SK-N-SH (cell line): Measurements from ENCODE around the gene OBSL1. TPM values are rescaled to one million over a fixed set of nuclear protein-coding genes. Genes with fewer than 3 reads are reported as not detected.
A peak's percentile ranks its signal among the peaks of the same experiment; 100 is the strongest.

Source experiments
- CTCF ChIA-PET: fragments of 300-600, 350-600 bp; formaldehyde crosslinking; extraction: SDS; loops from one replicate; lab custom pipeline; 2021; lab: Yijun Ruan, JAX
- POLR2A ChIA-PET: fragments of 350-600 bp; sonication (Branson Sonifier 250); formaldehyde crosslinking; extraction: SDS; loops from one replicate; lab custom pipeline; 2020; ENCODE audit warnings: antibody characterized with exemption, inconsistent platforms; lab: Yijun Ruan, JAX
- DNase-seq: peaks from one replicate; pipeline ENCODE4 v3.0.0; 2012
- H2AFZ ChIP-seq: fragments of 200-600 bp; sonication (generic); 2 replicates; pipeline ENCODE4 v1.8.1; 2016; ENCODE audit warnings: antibody characterized with exemption, mild to moderate bottlenecking, low read depth
- H3F3A ChIP-seq: fragments of 200-600 bp; sonication (generic); replicated peaks from 2 replicates; pipeline ENCODE3; 2016; ENCODE audit warnings: antibody characterized with exemption, mild to moderate bottlenecking; ENCODE audit not compliant: insufficient read depth
- H3K27ac ChIP-seq, 2 experiments: fragments of 200-500 bp in 1 of 2; fragments of 200-600 bp in 1 of 2; sonication (Bioruptor generic) in 1 of 2; sonication (generic), shearing (Covaris generic) in 1 of 2; 2 replicates each; pipeline versions ENCODE4 v1.5.1 to v1.6.1; 2014 to 2016; ENCODE audit warnings: low read depth in 2 of 2, inconsistent platforms in 1 of 2, low read length in 1 of 2, mild to moderate bottlenecking in 1 of 2, mixed read lengths in 1 of 2
- H3K27me3 ChIP-seq: fragments of 200-600 bp; sonication (generic), shearing (Covaris generic); 2 replicates; pipeline ENCODE4 v1.6.1; 2016; ENCODE audit warnings: mixed run types; ENCODE audit not compliant: insufficient read depth
- H3K36me3 ChIP-seq, 2 experiments: fragments of 200-500 bp in 1 of 2; fragments of 200-600 bp in 1 of 2; sonication (Bioruptor generic) in 1 of 2; sonication (generic) in 1 of 2; replicated peaks in 1 of 2; 2 replicates each; pipeline versions ENCODE3 to v1.5.1; 2014 to 2016; ENCODE audit warnings: low read length in 1 of 2, mild to moderate bottlenecking in 1 of 2; ENCODE audit not compliant: insufficient read depth in 2 of 2, control insufficient read depth in 1 of 2
- H3K4me1 ChIP-seq, 2 experiments: fragments of 200-500 bp in 1 of 2; fragments of 200-600 bp in 1 of 2; sonication (Bioruptor generic) in 1 of 2; sonication (generic), shearing (Covaris generic) in 1 of 2; 2 replicates each; pipeline versions ENCODE4 v1.5.1 to v1.6.1; 2014 to 2016; ENCODE audit warnings: low read depth in 1 of 2, low read length in 1 of 2, mixed run types in 1 of 2; ENCODE audit not compliant: insufficient read depth in 2 of 2, control insufficient read depth in 1 of 2
- H3K4me2 ChIP-seq: fragments of 200-600 bp; sonication (generic), shearing (Covaris generic); 2 replicates; pipeline ENCODE4 v1.6.1; 2017; ENCODE audit warnings: mixed run types
- H3K4me3 ChIP-seq, 2 experiments: fragments of 200-500 bp in 1 of 2; fragments of 200-600 bp in 1 of 2; sonication (Bioruptor generic) in 1 of 2; sonication (generic), shearing (Covaris generic) in 1 of 2; 2 replicates each; pipeline versions ENCODE4 v1.5.1 to v1.8.1; 2014 to 2016; ENCODE audit warnings: low read depth in 2 of 2, inconsistent platforms in 1 of 2, low read length in 1 of 2, mild to moderate bottlenecking in 1 of 2, mixed read lengths in 1 of 2, moderate library complexity in 1 of 2
- H3K79me2 ChIP-seq: fragments of 200-600 bp; sonication (generic); 2 replicates; pipeline ENCODE4 v1.8.1; 2017; ENCODE audit warnings: mild to moderate bottlenecking; ENCODE audit not compliant: insufficient read depth
- H3K9ac ChIP-seq: fragments of 200-600 bp; sonication (generic); 2 replicates; pipeline ENCODE4 v1.6.1; 2017; ENCODE audit warnings: mixed run types
- H3K9me2 ChIP-seq: fragments of 200-600 bp; sonication (generic); 2 replicates; pipeline ENCODE4 v1.6.1; 2017; ENCODE audit warnings: mixed run types
- H3K9me3 ChIP-seq: fragments of 200-600 bp; sonication (generic); 2 replicates; pipeline ENCODE4 v1.6.1; 2017; ENCODE audit warnings: mixed run types, mild to moderate bottlenecking, moderate library complexity
- H4K20me1 ChIP-seq: fragments of 200-600 bp; sonication (generic); 2 replicates; pipeline ENCODE4 v1.6.1; 2017; ENCODE audit warnings: mild to moderate bottlenecking, mixed run types; ENCODE audit not compliant: insufficient read depth
- CHD2 ChIP-seq: fragments of 150-350 bp; IDR thresholded peaks from 2 replicates; pipeline ENCODE4 v1.6.1; 2018; ENCODE audit warnings: low read length; ENCODE audit not compliant: partially characterized antibody
- FOXJ3 ChIP-seq: sonication (generic); formaldehyde crosslinking; IDR thresholded peaks from 2 replicates; pipeline ENCODE4 v1.5.1; 2020; ENCODE audit warnings: mild to moderate bottlenecking, missing genetic modification reagents
- GABPA ChIP-seq: IDR thresholded peaks from 2 replicates; pipeline ENCODE4 v1.4.0; 2012; ENCODE audit warnings: low read depth, mild to moderate bottlenecking
- GATA2 ChIP-seq: sonication (generic); formaldehyde crosslinking; IDR thresholded peaks from 2 replicates; pipeline ENCODE4 v1.5.0; 2020; ENCODE audit warnings: mild to moderate bottlenecking, missing genetic modification reagents
- NFIC ChIP-seq: IDR thresholded peaks from 2 replicates; pipeline ENCODE4 v1.4.0; 2012; ENCODE audit warnings: borderline replicate concordance
- NRF1 ChIP-seq: IDR thresholded peaks from 2 replicates; pipeline ENCODE4 v1.6.1; 2012; ENCODE audit warnings: low read depth, mild to moderate bottlenecking, low read length
- POLR2AphosphoS5 ChIP-seq: IDR thresholded peaks from 2 replicates; pipeline ENCODE4 v1.6.1; 2012; ENCODE audit warnings: low read depth, low read length
- RCOR1 ChIP-seq: fragments of 150-350 bp; IDR thresholded peaks from 2 replicates; pipeline ENCODE4 v1.6.1; 2017; ENCODE audit warnings: antibody characterized with exemption, low read length
- TAF1 ChIP-seq: IDR thresholded peaks from 2 replicates; pipeline ENCODE4 v1.6.1; 2012; ENCODE audit warnings: low read depth, mild to moderate bottlenecking, low read length, moderate library complexity, borderline replicate concordance
- TCF12 ChIP-seq: IDR thresholded peaks from 2 replicates; pipeline ENCODE4 v1.4.0; 2012
- USF2 ChIP-seq: fragments of 150-350 bp; IDR thresholded peaks from 2 replicates; pipeline ENCODE4 v1.6.1; 2017; ENCODE audit warnings: antibody characterized with exemption, low read length, low read depth, borderline replicate concordance
- WGBS: methylation state at CpG from one replicate; pipeline ENCODE4 v1.1.6; 2017; ENCODE audit warnings: low lambda C conversion rate; 5-methylcytosine and 5-hydroxymethylcytosine counted together
- polyA plus RNA-seq, 3 experiments: library from polyadenylated mRNA; depleted of rRNA; stranded (reverse); fragments of >200 nt; gene quantifications; 2 replicates each; pipeline ENCODE4 v1.2.3, GENCODE V29; 2012
- TF ChIP-seq, protein P1 (sequence below): IDR thresholded peaks from 2 replicates; pipeline ENCODE4 v1.4.0; 2012; ENCODE audit warnings: low read depth, borderline replicate concordance

The OBSL1 gene
- polyA plus RNA-seq, 1 of the 3 experiments (the other 2 are of a cell fraction), result 93.0 TPM

DNA sequence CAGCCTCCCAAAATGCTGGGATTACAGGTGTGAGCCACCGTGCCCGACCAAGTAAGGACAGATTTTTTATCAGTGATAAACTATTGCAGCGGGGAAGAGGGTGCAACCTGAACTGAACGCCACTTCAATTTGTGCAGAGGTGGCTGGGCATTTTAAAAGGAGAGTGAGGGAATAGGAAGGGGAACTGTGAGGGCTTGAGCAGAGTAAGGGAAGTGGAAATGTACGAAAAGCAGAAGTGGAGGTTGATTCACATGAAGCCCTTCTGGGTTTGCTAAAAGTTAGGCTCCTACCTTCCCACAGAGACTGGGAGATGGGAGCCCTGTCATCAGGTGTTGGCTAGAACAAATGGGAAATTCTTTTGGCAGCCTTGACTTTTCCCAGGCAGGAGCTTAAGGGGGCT is 32.4 kb upstream of the OBSL1 start:
- H3K27ac ChIP-seq, result no peak overlapping the region
- H3K9ac ChIP-seq, result no peak overlapping the region
- ChIA-PET CTCF (interaction anchor here (1.0 to 3.2 kb wide), 2 partner anchors 38 to 63 kb away, joined by 3 to 10 read pairs; no protein-coding TSS in a partner anchor), POLR2A (no interaction called here)
- no peak overlapping the region for H3K4me3 ChIP-seq
- TF ChIP-seq NRF1 (no peak), USF2 (no peak), TCF12 (no peak), FOXJ3 (CRISPR knock-in tag) (no peak), POLR2AphosphoS5 (no peak), NFIC (no peak), TAF1 (no peak), GABPA (no peak), CHD2 (no peak)
- 94% methylated on average over 5 of the region's 5 CpGs for WGBS
- no peak overlapping the region for H3K4me2 ChIP-seq
- H2AFZ ChIP-seq, result no peak overlapping the region
- H4K20me1 ChIP-seq, result no peaks in the 10 kb centered on the region
- H3K27me3 ChIP-seq, result no peaks in the 10 kb centered on the region
- no peaks in the 10 kb centered on the region for H3K9me2 ChIP-seq
- H3K79me2 ChIP-seq, result peaks cover 10% of the 10 kb centered on the region; the same call in 1 of the 2 replicates
- peaks cover 4 to 41% of the 10 kb centered on the region in 2 experiments for H3K36me3 ChIP-seq
- H3K4me1 ChIP-seq, result no peaks in the 10 kb centered on the region; a peak in 1 of 4 replicates
- DNase-seq, result no peak
- H3K9me3 ChIP-seq, result no peaks in the 10 kb centered on the region
- no peaks in the 10 kb centered on the region for H3F3A ChIP-seq

DNA sequence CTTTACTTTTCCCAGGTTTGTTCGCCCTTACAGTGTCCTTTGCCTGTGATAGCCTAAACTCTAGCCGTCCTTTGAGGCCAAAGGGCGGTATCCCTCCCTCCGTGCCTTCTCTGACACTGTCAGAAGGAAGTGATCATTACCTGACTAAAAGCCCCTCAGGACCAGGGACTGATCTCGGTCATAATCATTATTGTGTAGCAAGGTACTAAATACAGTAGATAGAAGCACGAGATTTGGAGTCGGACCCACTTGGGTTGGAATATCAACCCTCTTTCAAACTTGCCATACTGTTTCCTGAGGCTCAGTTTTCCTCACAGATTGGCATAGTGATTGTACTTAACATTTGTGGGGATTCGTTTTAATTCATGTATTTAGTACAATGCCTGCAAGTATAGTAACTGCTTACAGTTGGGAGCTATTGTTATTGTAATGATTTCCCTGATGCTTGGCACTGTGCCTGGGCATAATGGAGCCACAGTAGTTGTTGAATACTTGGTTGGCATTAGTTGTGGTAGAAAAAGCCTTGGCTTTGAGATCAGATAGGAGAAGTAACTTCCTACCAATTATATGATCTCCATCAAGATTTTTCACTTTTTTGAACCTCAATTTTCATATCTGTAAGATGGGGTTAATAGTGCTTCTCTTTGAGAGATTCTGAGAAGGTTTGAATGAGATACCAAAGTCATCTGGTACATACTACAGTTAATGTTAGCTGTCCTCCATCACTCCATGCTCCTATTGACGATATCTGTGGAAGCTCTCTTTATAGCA is 27.2 kb upstream of the OBSL1 start:
- H3K4me1 ChIP-seq, result peaks cover 0 to 4% of the 10 kb centered on the region in 2 experiments; a peak in 2 of 4 replicates
- H3K27me3 ChIP-seq, result no peaks in the 10 kb centered on the region
- no peaks in the 10 kb centered on the region for H4K20me1 ChIP-seq
- peaks cover 16% of the 10 kb centered on the region; the same call in 1 of the 2 replicates for H3K79me2 ChIP-seq
- CTCF ChIA-PET, result interaction anchor here (0.9 to 4.9 kb wide), 7 partner anchors 16 to 145 kb away, joined by 3 to 37 read pairs (median 22); partner anchors contain the start of genes CHPF and TMEM198
- H3K27ac ChIP-seq, result peak overlapping the region; percentile 80 to 95
- TF ChIP-seq, protein P1, sequence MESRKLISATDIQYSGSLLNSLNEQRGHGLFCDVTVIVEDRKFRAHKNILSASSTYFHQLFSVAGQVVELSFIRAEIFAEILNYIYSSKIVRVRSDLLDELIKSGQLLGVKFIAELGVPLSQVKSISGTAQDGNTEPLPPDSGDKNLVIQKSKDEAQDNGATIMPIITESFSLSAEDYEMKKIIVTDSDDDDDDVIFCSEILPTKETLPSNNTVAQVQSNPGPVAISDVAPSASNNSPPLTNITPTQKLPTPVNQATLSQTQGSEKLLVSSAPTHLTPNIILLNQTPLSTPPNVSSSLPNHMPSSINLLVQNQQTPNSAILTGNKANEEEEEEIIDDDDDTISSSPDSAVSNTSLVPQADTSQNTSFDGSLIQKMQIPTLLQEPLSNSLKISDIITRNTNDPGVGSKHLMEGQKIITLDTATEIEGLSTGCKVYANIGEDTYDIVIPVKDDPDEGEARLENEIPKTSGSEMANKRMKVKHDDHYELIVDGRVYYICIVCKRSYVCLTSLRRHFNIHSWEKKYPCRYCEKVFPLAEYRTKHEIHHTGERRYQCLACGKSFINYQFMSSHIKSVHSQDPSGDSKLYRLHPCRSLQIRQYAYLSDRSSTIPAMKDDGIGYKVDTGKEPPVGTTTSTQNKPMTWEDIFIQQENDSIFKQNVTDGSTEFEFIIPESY, result no peak
- no peak for TF ChIP-seq RCOR1
- TF ChIP-seq GATA2 (CRISPR knock-in tag), result no peak
- WGBS, result 14% methylated on average over 9 of the region's 9 CpGs
- peak overlapping the region; percentile 91 for H2AFZ ChIP-seq
- H3K4me2 ChIP-seq, result peak overlapping the region; percentile 95
- no peaks in the 10 kb centered on the region for H3K9me3 ChIP-seq
- H3K9me2 ChIP-seq, result no peaks in the 10 kb centered on the region
- peaks cover 8% of the 10 kb centered on the region for H3F3A ChIP-seq
- H3K36me3 ChIP-seq, result peaks cover 4 to 12% of the 10 kb centered on the region in 2 experiments
- H3K9ac ChIP-seq, result peak overlapping the region; percentile 75
- H3K4me3 ChIP-seq, result peak overlapping the region; percentile 71 to 73
- no peak for DNase-seq
- POLR2A ChIA-PET, result interaction anchor here (0.5 to 3.9 kb wide), 12 partner anchors 20 to 101 kb away, joined by 3 to 56 read pairs (median 4); partner anchors contain the start of genes CHPF, INHA, OBSL1 and SLC4A3
